ENCODE results near the gene PKHD1. TPM values are rescaled to one million over a fixed set of nuclear protein-coding genes. Genes with fewer than 3 reads are reported as not detected.
A peak's percentile ranks its signal among the peaks of the same experiment; 100 is the strongest.
"Not testable (repeated sequence)": the region's sequence is repeated elsewhere in the genome, so short reads cannot be mapped to it uniquely, and the experiment has no call there.

The PKHD1 gene
- total RNA-seq, 2 donors from 2014 or later, result 0.20 TPM

DNA sequence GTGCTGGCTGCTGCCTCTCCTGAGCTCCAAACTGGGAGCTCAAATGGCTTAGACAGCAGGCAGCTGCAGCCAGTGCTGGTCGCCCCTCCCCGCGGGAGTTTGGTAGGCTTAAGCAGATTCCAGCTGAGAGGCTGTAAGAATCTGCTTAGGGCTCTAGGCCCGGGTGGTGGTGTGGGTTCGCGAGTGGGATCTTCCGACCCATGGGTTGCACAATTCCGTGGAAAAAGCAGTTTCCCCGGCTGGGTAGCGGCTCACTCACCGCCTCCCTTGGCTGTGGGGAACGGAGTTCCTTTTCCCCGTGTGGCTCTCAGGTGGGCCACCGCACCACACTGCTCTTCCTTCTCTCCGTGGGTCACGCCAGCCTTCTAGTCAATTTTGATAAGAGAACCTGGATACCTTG lies 232.5 kb downstream of the PKHD1 start:
- H3K9me3 Mint-ChIP-seq, result peaks cover 35% of the 10 kb centered on the region
- Histone ChIP-seq H3K9me3 (ENCODE audit: control insufficient read depth, low read length) (peaks cover 26% of the 10 kb centered on the region), H3K9ac (ENCODE audit: extremely low read depth, low read length, poor library complexity, severe bottlenecking) (no peak overlapping the region), H3K27ac (ENCODE audit: low read depth, low read length) (no peak overlapping the region), H3K4me1 (ENCODE audit: control insufficient read depth, insufficient read depth, low read length) (peaks cover 12% of the 10 kb centered on the region), H3K27me3 (ENCODE audit: control insufficient read depth, insufficient read depth, low read length, poor library complexity, severe bottlenecking) (no peaks in the 10 kb centered on the region), H3K36me3 (ENCODE audit: control insufficient read depth, insufficient read depth, low read length) (no peaks in the 10 kb centered on the region), H3K4me3 (ENCODE audit: low read length) (peak overlapping the region; percentile 65)
- peak; percentile 73 for DNase-seq
- WGBS, 2 experiments (ENCODE audit: insufficient coverage in 1 of 2, insufficient read length in 1 of 2), result 87 to 93% methylated on average over 11 to 16 of the region's 16 CpGs
- H3K27ac Mint-ChIP-seq, result peak overlapping the region; percentile 63
- TF ChIP-seq, protein P1, sequence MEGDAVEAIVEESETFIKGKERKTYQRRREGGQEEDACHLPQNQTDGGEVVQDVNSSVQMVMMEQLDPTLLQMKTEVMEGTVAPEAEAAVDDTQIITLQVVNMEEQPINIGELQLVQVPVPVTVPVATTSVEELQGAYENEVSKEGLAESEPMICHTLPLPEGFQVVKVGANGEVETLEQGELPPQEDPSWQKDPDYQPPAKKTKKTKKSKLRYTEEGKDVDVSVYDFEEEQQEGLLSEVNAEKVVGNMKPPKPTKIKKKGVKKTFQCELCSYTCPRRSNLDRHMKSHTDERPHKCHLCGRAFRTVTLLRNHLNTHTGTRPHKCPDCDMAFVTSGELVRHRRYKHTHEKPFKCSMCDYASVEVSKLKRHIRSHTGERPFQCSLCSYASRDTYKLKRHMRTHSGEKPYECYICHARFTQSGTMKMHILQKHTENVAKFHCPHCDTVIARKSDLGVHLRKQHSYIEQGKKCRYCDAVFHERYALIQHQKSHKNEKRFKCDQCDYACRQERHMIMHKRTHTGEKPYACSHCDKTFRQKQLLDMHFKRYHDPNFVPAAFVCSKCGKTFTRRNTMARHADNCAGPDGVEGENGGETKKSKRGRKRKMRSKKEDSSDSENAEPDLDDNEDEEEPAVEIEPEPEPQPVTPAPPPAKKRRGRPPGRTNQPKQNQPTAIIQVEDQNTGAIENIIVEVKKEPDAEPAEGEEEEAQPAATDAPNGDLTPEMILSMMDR (conservative IDR thresholded peaks at IDR 0.05), result no peak
- H3K4me3 Mint-ChIP-seq, result peak overlapping the region; percentile 16
- H3K27me3 Mint-ChIP-seq (ENCODE audit: insufficient read depth), result no peaks in the 10 kb centered on the region
- peaks cover 16% of the 10 kb centered on the region for H3K4me1 Mint-ChIP-seq
- peaks cover 11% of the 10 kb centered on the region for H3K36me3 Mint-ChIP-seq (ENCODE audit: low read depth)

DNA sequence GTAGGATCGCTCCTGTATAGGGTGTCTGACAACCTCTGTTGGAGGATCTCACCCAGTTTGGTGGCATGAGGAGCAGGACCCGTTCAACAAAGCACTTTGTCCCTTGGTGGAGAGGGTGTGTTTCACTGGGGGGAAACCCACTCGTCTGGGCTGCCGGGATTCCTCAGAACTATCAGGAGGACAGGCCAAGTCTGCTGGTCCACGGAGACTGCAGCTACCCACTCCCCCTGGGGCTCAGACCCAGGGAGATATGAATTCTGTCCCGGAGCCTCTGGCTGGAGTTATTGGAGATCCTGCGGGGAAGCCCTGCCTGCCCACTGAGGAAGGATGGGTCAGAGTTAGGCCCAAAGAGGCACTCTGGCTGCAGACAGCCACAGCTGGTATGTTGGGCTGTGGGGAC lies 233.1 kb downstream of the PKHD1 start:
- no peak overlapping the region for H3K27ac Mint-ChIP-seq
- peak overlapping the region; percentile 65 for H3K4me3 ChIP-seq (ENCODE audit: low read length)
- H3K9me3 Mint-ChIP-seq, result peaks cover 41% of the 10 kb centered on the region
- H3K9me3 ChIP-seq (ENCODE audit: control insufficient read depth, low read length), result peaks cover 26% of the 10 kb centered on the region
- no peak overlapping the region for H3K4me3 Mint-ChIP-seq
- no peak overlapping the region for H3K27ac ChIP-seq (ENCODE audit: low read depth, low read length)
- DNase-seq, result no peak
- peaks cover 16% of the 10 kb centered on the region for H3K4me1 Mint-ChIP-seq
- H3K27me3 Mint-ChIP-seq (ENCODE audit: insufficient read depth), result no peaks in the 10 kb centered on the region
- no peak overlapping the region for H3K9ac ChIP-seq (ENCODE audit: extremely low read depth, low read length, poor library complexity, severe bottlenecking)
- peaks cover 11% of the 10 kb centered on the region for H3K36me3 Mint-ChIP-seq (ENCODE audit: low read depth)
- no peaks in the 10 kb centered on the region for H3K27me3 ChIP-seq (ENCODE audit: control insufficient read depth, insufficient read depth, low read length, poor library complexity, severe bottlenecking)
- TF ChIP-seq, protein P1 (conservative IDR thresholded peaks at IDR 0.05), result no peak
- H3K4me1 ChIP-seq (ENCODE audit: control insufficient read depth, insufficient read depth, low read length), result peaks cover 12% of the 10 kb centered on the region
- no peaks in the 10 kb centered on the region for H3K36me3 ChIP-seq (ENCODE audit: control insufficient read depth, insufficient read depth, low read length)
- 94 to 100% methylated on average over 5 to 7 of the region's 7 CpGs for WGBS, 2 experiments (ENCODE audit: insufficient coverage in 1 of 2, insufficient read length in 1 of 2)

DNA sequence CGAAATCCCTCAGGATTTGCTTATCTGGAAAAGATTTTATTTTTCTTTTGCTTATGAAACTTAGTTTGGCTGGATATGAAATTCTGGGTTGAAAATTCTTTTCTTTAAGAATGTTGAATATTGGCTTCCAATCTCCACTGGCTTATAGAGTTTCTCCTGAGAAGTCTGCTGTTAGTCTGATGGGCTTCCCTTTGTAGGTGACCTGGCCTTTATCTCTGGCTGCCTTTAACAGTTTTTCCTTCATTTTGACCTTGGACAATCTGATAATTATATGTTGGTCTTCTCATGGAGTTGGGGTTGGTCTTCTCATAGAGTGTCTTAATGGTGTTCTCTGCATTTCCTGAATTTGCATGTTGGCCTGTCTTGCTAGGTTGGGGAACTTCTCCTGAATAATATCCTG lies 234.3 kb downstream of the PKHD1 start:
- H3K4me1 ChIP-seq (ENCODE audit: control insufficient read depth, insufficient read depth, low read length); H3K27ac ChIP-seq (ENCODE audit: low read depth, low read length); DNase-seq; H3K27me3 ChIP-seq (ENCODE audit: control insufficient read depth, insufficient read depth, low read length, poor library complexity, severe bottlenecking); H3K27ac Mint-ChIP-seq; H3K4me3 Mint-ChIP-seq; H3K36me3 ChIP-seq (ENCODE audit: control insufficient read depth, insufficient read depth, low read length); H3K9ac ChIP-seq (ENCODE audit: extremely low read depth, low read length, poor library complexity, severe bottlenecking); H3K27me3 Mint-ChIP-seq (ENCODE audit: insufficient read depth): not testable (repeated sequence)
- Mint-ChIP-seq H3K36me3 (ENCODE audit: low read depth) (peaks cover 11% of the 10 kb centered on the region), H3K9me3 (peaks cover 50% of the 10 kb centered on the region), H3K4me1 (peaks cover 16% of the 10 kb centered on the region)
- WGBS, 2 experiments (ENCODE audit: insufficient coverage in 1 of 2, insufficient read length in 1 of 2), result 88% methylated on average over 1 of the region's 1 CpG; no CpG with 5 or more reads in 1 of the 2 experiments
- Histone ChIP-seq H3K4me3 (ENCODE audit: low read length) (peak overlapping the region; percentile 65), H3K9me3 (ENCODE audit: control insufficient read depth, low read length) (peaks cover 26% of the 10 kb centered on the region)

DNA sequence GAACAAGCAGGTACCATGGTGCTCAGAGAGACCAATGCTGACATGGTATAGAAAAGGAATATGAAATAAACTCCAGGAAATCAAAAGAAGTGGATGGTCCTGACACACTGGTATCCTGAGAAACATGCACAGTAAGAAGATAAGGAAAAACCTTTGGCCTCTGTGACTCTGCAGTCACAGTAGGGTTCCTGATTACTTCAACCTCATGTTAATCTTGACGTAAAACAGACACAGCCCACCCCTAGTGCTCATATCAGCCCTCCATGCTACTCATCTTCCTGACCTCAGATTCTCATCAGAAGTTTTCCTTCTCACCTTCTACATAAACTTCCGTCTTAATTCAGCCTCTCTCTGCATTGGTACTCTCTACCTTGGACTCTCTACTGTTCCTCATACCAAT lies 240.9 kb downstream of the PKHD1 start:
- DNase-seq, result no peak
- H3K9me3 ChIP-seq (ENCODE audit: control insufficient read depth, low read length), result no peaks in the 10 kb centered on the region
- H3K27me3 Mint-ChIP-seq (ENCODE audit: insufficient read depth), result no peaks in the 10 kb centered on the region
- WGBS, 2 experiments (ENCODE audit: insufficient coverage in 1 of 2, insufficient read length in 1 of 2), result 58 to 76% methylated on average over 2 of the region's 2 CpGs
- no peak overlapping the region for H3K27ac ChIP-seq (ENCODE audit: low read depth, low read length)
- peaks cover 7% of the 10 kb centered on the region for H3K4me1 ChIP-seq (ENCODE audit: control insufficient read depth, insufficient read depth, low read length)
- no peak overlapping the region for H3K9ac ChIP-seq (ENCODE audit: extremely low read depth, low read length, poor library complexity, severe bottlenecking)
- H3K9me3 Mint-ChIP-seq, result peaks cover 33% of the 10 kb centered on the region
- no peaks in the 10 kb centered on the region for H3K36me3 Mint-ChIP-seq (ENCODE audit: low read depth)
- TF ChIP-seq, protein P1 (conservative IDR thresholded peaks at IDR 0.05), result no peak
- H3K4me3 ChIP-seq (ENCODE audit: low read length), result no peak overlapping the region
- H3K27me3 ChIP-seq (ENCODE audit: control insufficient read depth, insufficient read depth, low read length, poor library complexity, severe bottlenecking), result no peaks in the 10 kb centered on the region
- no peak overlapping the region for H3K27ac Mint-ChIP-seq
- no peak overlapping the region for H3K4me3 Mint-ChIP-seq
- H3K4me1 Mint-ChIP-seq, result peaks cover 28% of the 10 kb centered on the region
- H3K36me3 ChIP-seq (ENCODE audit: control insufficient read depth, insufficient read depth, low read length), result no peaks in the 10 kb centered on the region
